ENCODE data around the gene LRP1B.
A peak's percentile ranks its signal among the peaks of the same experiment; 100 is the strongest.

Gene LRP1B

GRCh38 chr2:142136571-142136970 lies 5.8 kb upstream of the LRP1B start:
- DNase-seq (ENCODE audit: low read depth), result no peak
- no peak for TF ChIP-seq CTCF (IDR thresholded peaks at IDR 0.05; ENCODE audit: insufficient read depth, low read depth, low read length, missing control alignments)
- no peak overlapping the region for H3K4me3 ChIP-seq (ENCODE audit: low read depth, low read length)

GRCh38 chr2:142134911-142135310 lies 4.1 kb upstream of the LRP1B start:
- DNase-seq (ENCODE audit: low read depth), result no peak
- no peak for TF ChIP-seq CTCF (IDR thresholded peaks at IDR 0.05; ENCODE audit: insufficient read depth, low read depth, low read length, missing control alignments)

GRCh38 chr2:142130111-142131009 lies 456 bp downstream of the LRP1B start:
- peak; percentile 11 for DNase-seq (ENCODE audit: low read depth)
- H3K4me3 ChIP-seq (ENCODE audit: low read depth, low read length), result peak overlapping the region; percentile 79

More at GRCh38 chr2:142134911-142135310, 4.1 kb upstream of the LRP1B start:
- H3K4me3 ChIP-seq (ENCODE audit: low read depth, low read length), result no peak overlapping the region

GRCh38 chr2:142128105-142128504 lies 2.7 kb downstream of the LRP1B start:
- TF ChIP-seq CTCF (IDR thresholded peaks at IDR 0.05; ENCODE audit: insufficient read depth, low read depth, low read length, missing control alignments), result no peak
- no peak for DNase-seq (ENCODE audit: low read depth)
- H3K4me3 ChIP-seq (ENCODE audit: low read depth, low read length), result no peak overlapping the region

More at GRCh38 chr2:142130111-142131009, 456 bp downstream of the LRP1B start:
- no peak for TF ChIP-seq CTCF (IDR thresholded peaks at IDR 0.05; ENCODE audit: insufficient read depth, low read depth, low read length, missing control alignments)

GRCh38 chr2:142127248-142127647 lies 3.6 kb downstream of the LRP1B start:
- TF ChIP-seq CTCF (IDR thresholded peaks at IDR 0.05; ENCODE audit: insufficient read depth, low read depth, low read length, missing control alignments), result no peak
- H3K4me3 ChIP-seq (ENCODE audit: low read depth, low read length), result no peak overlapping the region
- DNase-seq (ENCODE audit: low read depth), result no peak

- no peak for DNase-seq (ENCODE audit: low read depth)
- no peak overlapping the region for H3K4me3 ChIP-seq (ENCODE audit: low read depth, low read length)
- TF ChIP-seq CTCF (IDR thresholded peaks at IDR 0.05; ENCODE audit: insufficient read depth, low read depth, low read length, missing control alignments), result no peak
Observed at GRCh38 chr2:142124706-142125105, 6.1 kb downstream of the LRP1B start.
